ENCODE results near the gene NEK6. TPM values are rescaled to one million over a fixed set of nuclear protein-coding genes. Genes with fewer than 3 reads are reported as not detected.

The NEK6 gene
- total and polyA plus RNA-seq, 2 of the 8 experiments (the other 6 are each of a cell fraction or from before 2014, with no cell fraction given) = 17.7 to 19.7 TPM

DNA sequence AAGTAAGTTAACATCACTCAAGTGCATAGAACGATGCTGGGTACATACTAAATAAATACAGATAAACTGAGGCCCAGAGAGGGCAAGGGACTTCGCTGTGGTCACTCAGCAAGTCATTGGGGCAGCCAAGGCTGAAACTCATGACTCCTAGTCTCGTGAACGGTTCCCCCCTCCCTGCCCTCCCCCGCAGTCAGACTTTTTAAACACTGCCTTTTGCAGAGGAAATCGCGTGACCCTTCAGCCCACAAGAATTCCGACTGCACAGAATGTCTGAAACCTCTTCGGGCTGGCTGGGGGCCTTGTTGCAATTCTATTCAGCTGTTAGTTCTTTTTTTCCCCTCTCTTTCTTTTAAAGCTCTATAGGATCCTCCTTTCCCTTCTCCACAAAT lies 28.1 kb downstream of the NEK6 start:
- CTCF ChIA-PET (ENCODE audit: partially characterized antibody) = no interaction called here
- Histone ChIP-seq H4K20me1 (replicated peaks in 1 of 2; ENCODE audit: control insufficient read depth in 1 of 2, insufficient read depth in 2 of 2, low read length in 2 of 2) (peaks cover 0 to 9% of the 10 kb centered on the region in 2 experiments), H3K9me3 (ENCODE audit: insufficient read depth in 2 of 2, low read depth in 1 of 2, low read length in 1 of 2) (no peaks in the 10 kb centered on the region), H3K27ac (ENCODE audit: low read depth, low read length) (no peak overlapping the region), H3K56ac (replicated peaks; ENCODE audit: insufficient read length, low read depth, low read length) (no peak overlapping the region), H4K5ac (ENCODE audit: insufficient read length, low read depth, low read length) (no peak overlapping the region), H3K23ac (ENCODE audit: insufficient read length) (no peak overlapping the region), H3K14ac (ENCODE audit: insufficient read length) (no peak overlapping the region), H3K9ac (replicated peaks in 1 of 4; ENCODE audit: extremely low read depth in 1 of 4, low read depth in 3 of 4, low read length in 3 of 4) (no peak overlapping the region), H2BK12ac (ENCODE audit: low read depth, low read length) (no peak overlapping the region), H2AK5ac (ENCODE audit: low read depth, low read length) (no peak overlapping the region), H4K91ac (replicated peaks; ENCODE audit: insufficient read length, low read length) (no peak overlapping the region), H2BK15ac (ENCODE audit: low read length) (no peak overlapping the region), H3K4me2 (ENCODE audit: insufficient read depth in 1 of 2, low read depth in 2 of 2, low read length in 2 of 2) (no peak overlapping the region), H2AFZ (ENCODE audit: low read length) (no peak overlapping the region), H3K79me2 (ENCODE audit: control insufficient read depth in 1 of 2, insufficient read depth in 2 of 2, low read length in 2 of 2) (no peaks in the 10 kb centered on the region; a peak in 1 of 4 replicates), H3K4ac (replicated peaks; ENCODE audit: insufficient read length, low read depth, low read length) (no peak overlapping the region), H3K4me1 (replicated peaks in 1 of 4; ENCODE audit: control insufficient read depth in 3 of 4, insufficient read depth in 4 of 4, low read length in 3 of 4) (no peaks in the 10 kb centered on the region; a peak in 2 of 7 replicates), H3K36me3 (ENCODE audit: control insufficient read depth in 2 of 4, insufficient read depth in 4 of 4, low read length in 3 of 4) (no peaks in the 10 kb centered on the region), H3K79me1 (ENCODE audit: low read depth, low read length) (peaks cover 3% of the 10 kb centered on the region; the same call in 1 of the 2 replicates), H2BK120ac (replicated peaks; ENCODE audit: low read depth, low read length) (no peak overlapping the region), H3K23me2 (ENCODE audit: low read depth, low read length) (no peaks in the 10 kb centered on the region), H3K27me3 (replicated peaks in 1 of 4; ENCODE audit: control insufficient read depth in 3 of 4, extremely low read depth in 1 of 4, insufficient read depth in 3 of 4, low read length in 3 of 4) (no peaks in the 10 kb centered on the region), H3K18ac (ENCODE audit: extremely low read depth, low read length) (no peak overlapping the region), H3K4me3 (ENCODE audit: extremely low read depth in 1 of 4, insufficient read depth in 2 of 4, low read depth in 3 of 4, low read length in 4 of 4) (no peak overlapping the region), H4K8ac (ENCODE audit: extremely low read depth, insufficient read depth, low read length) (no peak overlapping the region), H2BK20ac (ENCODE audit: low read length) (no peak overlapping the region), H2BK5ac (ENCODE audit: low read depth, low read length) (no peak overlapping the region)
- FAIRE-seq = no peak
- POLR2A ChIA-PET (ENCODE audit: partially characterized antibody) = no interaction called here
- no peak for DNase-seq (ENCODE audit: low read depth in 1 of 2, low spot score in 2 of 2)
- WGBS, 2 experiments (ENCODE audit: extremely low coverage in 1 of 2, insufficient coverage in 1 of 2, insufficient read length in 1 of 2, insufficient replicate concordance in 2 of 2, low coverage in 1 of 2, low lambda C conversion rate in 2 of 2, missing lambda C conversion rate in 1 of 2) = 95% methylated on average over 9 of the region's 9 CpGs; no CpG with 5 or more reads in 1 of the 2 experiments
- TF ChIP-seq MAFK (IDR thresholded peaks at IDR 0.05; ENCODE audit: low read depth, low read length) = no peak

Data from H1 (cell line).